ENCODE results near the gene CYP4F8.

- no peak for TF ChIP-seq CTCF (IDR thresholded peaks at IDR 0.05; ENCODE audit: low read length)
- no peak for TF ChIP-seq EZH2 (IDR thresholded peaks at IDR 0.05; ENCODE audit: borderline replicate concordance, low read length)
Measured at GRCh38 chr19:15591796-15592195, 23.2 kb upstream of the CYP4F8 start.
